ENCODE data around the gene PPP6R2. TPM values are rescaled to one million over a fixed set of nuclear protein-coding genes. Genes with fewer than 3 reads are reported as not detected.

The PPP6R2 gene
- polyA plus RNA-seq, 5 donors, result 33.1 to 54.7 (median 41.0) TPM

GRCh38 chr22:50483977-50484853 is 141.1 kb downstream of the PPP6R2 start:
- no peak for DNase-seq

- DNase-seq, result no peak
Measured at GRCh38 chr22:50485221-50486131, 142.3 kb downstream of the PPP6R2 start.

- no peak for DNase-seq
Measured at GRCh38 chr22:50486561-50487289, 143.6 kb downstream of the PPP6R2 start, which contains the start of gene MIOX. MIOX (plus strand) TSS chr22:50486859; CDS start chr22:50486898, 39 bp downstream.

- no peak for DNase-seq
Measured at GRCh38 chr22:50487290-50488005, 144.3 kb downstream of the PPP6R2 start.

GRCh38 chr22:50488006-50488677 is 145.0 kb downstream of the PPP6R2 start:
- no peak for DNase-seq

- DNase-seq, result no peak
Measured at GRCh38 chr22:50488886-50489285, 145.8 kb downstream of the PPP6R2 start.

- no peak for DNase-seq
Measured at GRCh38 chr22:50489363-50490243, 146.5 kb downstream of the PPP6R2 start.

GRCh38 chr22:50490531-50491308 is 147.6 kb downstream of the PPP6R2 start:
- DNase-seq, result no peak

Other genes starting within 250 kb of the PPP6R2 start
- 1 to 10 TPM in 1 of 5 donors, under 1 TPM in 4; 0.38 to 1.0 (median 0.61) TPM for gene PANX2, start 172.6 kb upstream of the PPP6R2 start, polyA plus RNA-seq (ENCODE audit: insufficient read depth in 1 of 5, insufficient read length in 5 of 5, low replicate concordance in 1 of 5)
- gene TRABD, start 157.4 kb upstream of the PPP6R2 start, polyA plus RNA-seq (ENCODE audit: insufficient read depth in 1 of 5, insufficient read length in 5 of 5, low replicate concordance in 1 of 5), result 10 to 100 TPM; 14.0 to 32.3 (median 23.3) TPM
- 10 to 100 TPM; 14.0 to 31.3 (median 22.2) TPM for gene SELENOO, start 142.3 kb upstream of the PPP6R2 start, polyA plus RNA-seq (ENCODE audit: insufficient read depth in 1 of 5, insufficient read length in 5 of 5, low replicate concordance in 1 of 5)
- 10 to 100 TPM; 32.3 to 45.7 (median 44.8) TPM for gene TUBGCP6, start 98.3 kb upstream of the PPP6R2 start, polyA plus RNA-seq (ENCODE audit: insufficient read depth in 1 of 5, insufficient read length in 5 of 5, low replicate concordance in 1 of 5)
- gene HDAC10, start 92.1 kb upstream of the PPP6R2 start, polyA plus RNA-seq (ENCODE audit: insufficient read depth in 1 of 5, insufficient read length in 5 of 5, low replicate concordance in 1 of 5), result 10 to 100 TPM; 19.2 to 42.5 (median 33.6) TPM
- gene MAPK12, start 81.6 kb upstream of the PPP6R2 start, polyA plus RNA-seq (ENCODE audit: insufficient read depth in 1 of 5, insufficient read length in 5 of 5, low replicate concordance in 1 of 5), result 10 to 100 TPM; 12.7 to 31.8 (median 25.8) TPM
- gene MAPK11, start 72.9 kb upstream of the PPP6R2 start, polyA plus RNA-seq (ENCODE audit: insufficient read depth in 1 of 5, insufficient read length in 5 of 5, low replicate concordance in 1 of 5), result 10 to 100 TPM; 12.2 to 20.1 (median 13.3) TPM
- gene PLXNB2, start 35.7 kb upstream of the PPP6R2 start, polyA plus RNA-seq (ENCODE audit: insufficient read depth in 1 of 5, insufficient read length in 5 of 5, low replicate concordance in 1 of 5), result 100 to 1,000 TPM in 4 of 5 donors, 10 to 100 TPM in 1; 96.7 to 147 (median 137) TPM
- gene DENND6B, start 16.3 kb upstream of the PPP6R2 start, polyA plus RNA-seq (ENCODE audit: insufficient read depth in 1 of 5, insufficient read length in 5 of 5, low replicate concordance in 1 of 5), result 10 to 100 TPM in 4 of 5 donors, 1 to 10 TPM in 1; 9.3 to 18.0 (median 13.5) TPM
- gene SBF1, start 131.7 kb downstream of the PPP6R2 start, polyA plus RNA-seq (ENCODE audit: insufficient read depth in 1 of 5, insufficient read length in 5 of 5, low replicate concordance in 1 of 5), result 10 to 100 TPM; 22.9 to 48.0 (median 37.1) TPM
- under 1 TPM; 0.21 to 0.85 (median 0.37) TPM for gene ADM2, start 138.2 kb downstream of the PPP6R2 start, polyA plus RNA-seq (ENCODE audit: insufficient read depth in 1 of 5, insufficient read length in 5 of 5, low replicate concordance in 1 of 5)
- under 1 TPM in 3 of 5 donors, not detected in 2; 0.08 to 0.18 (median 0.08) TPM for gene MIOX, start 143.5 kb downstream of the PPP6R2 start, polyA plus RNA-seq (ENCODE audit: insufficient read depth in 1 of 5, insufficient read length in 5 of 5, low replicate concordance in 1 of 5)
- gene LMF2, start 164.4 kb downstream of the PPP6R2 start, polyA plus RNA-seq (ENCODE audit: insufficient read depth in 1 of 5, insufficient read length in 5 of 5, low replicate concordance in 1 of 5), result 10 to 100 TPM; 26.9 to 75.0 (median 45.1) TPM
- gene NCAPH2, start 164.9 kb downstream of the PPP6R2 start, polyA plus RNA-seq (ENCODE audit: insufficient read depth in 1 of 5, insufficient read length in 5 of 5, low replicate concordance in 1 of 5), result 10 to 100 TPM; 35.9 to 54.8 (median 43.3) TPM
- 1 to 10 TPM in 4 of 5 donors, under 1 TPM in 1; 0.33 to 5.9 (median 2.0) TPM for gene SCO2, start 182.3 kb downstream of the PPP6R2 start, polyA plus RNA-seq (ENCODE audit: insufficient read depth in 1 of 5, insufficient read length in 5 of 5, low replicate concordance in 1 of 5)
- gene TYMP, start 186.7 kb downstream of the PPP6R2 start, polyA plus RNA-seq (ENCODE audit: insufficient read depth in 1 of 5, insufficient read length in 5 of 5, low replicate concordance in 1 of 5), result 1 to 10 TPM; 1.9 to 6.9 (median 3.2) TPM
- gene KLHDC7B, start 202.6 kb downstream of the PPP6R2 start, polyA plus RNA-seq (ENCODE audit: insufficient read depth in 1 of 5, insufficient read length in 5 of 5, low replicate concordance in 1 of 5), result under 1 TPM in 2 of 5 donors, not detected in 3; 0.04 to 0.05 TPM
- not detected for gene SYCE3, start 219.6 kb downstream of the PPP6R2 start, polyA plus RNA-seq (ENCODE audit: insufficient read depth in 1 of 5, insufficient read length in 5 of 5, low replicate concordance in 1 of 5)
- gene CPT1B, start 235.1 kb downstream of the PPP6R2 start, polyA plus RNA-seq (ENCODE audit: insufficient read depth in 1 of 5, insufficient read length in 5 of 5, low replicate concordance in 1 of 5), result 10 to 100 TPM in 4 of 5 donors, 1 to 10 TPM in 1; 8.8 to 12.4 (median 12.1) TPM
- 10 to 100 TPM; 75.5 to 84.8 (median 82.1) TPM for gene CHKB, start 239.5 kb downstream of the PPP6R2 start, polyA plus RNA-seq (ENCODE audit: insufficient read depth in 1 of 5, insufficient read length in 5 of 5, low replicate concordance in 1 of 5)

Measured in right lung (tissue), 5 donors.